Liver (tissue), 3 donors: Measurements from ENCODE around the gene PHC2.

Source experiments
- CTCF ChIP-seq: fragments of 150-350 bp; IDR thresholded peaks from 2 replicates; pipeline ENCODE4 v1.5.1; 2017; ENCODE audit warnings: improper control_type of control experiment, low read depth, low read length; ENCODE audit not compliant: missing input control
- RAD21 ChIP-seq, 2 donors: IDR thresholded peaks; 2 replicates each; pipeline ENCODE4 v1.6.1; 2016; ENCODE audit warnings: antibody characterized with exemption in 2 of 2, mild to moderate bottlenecking in 2 of 2
- SP1 ChIP-seq: IDR thresholded peaks from 2 replicates; pipeline ENCODE4 v1.6.1; 2018; ENCODE audit warnings: antibody characterized with exemption, mild to moderate bottlenecking
- donor health status: healthy.
- donor health status: healthy.

GRCh38 chr1:33408093-33408436, 22.8 kb downstream of the PHC2 start:
- TF ChIP-seq CTCF (no peak), RAD21 (IDR thresholded peaks at IDR 0.05) (no peak), SP1 (no peak)
